ENCODE results near the gene GNG5. TPM values are rescaled to one million over a fixed set of nuclear protein-coding genes. Genes with fewer than 3 reads are reported as not detected.

GNG5 gene
- total RNA-seq, 1 donor from 2014 or later: 112 TPM

DNA sequence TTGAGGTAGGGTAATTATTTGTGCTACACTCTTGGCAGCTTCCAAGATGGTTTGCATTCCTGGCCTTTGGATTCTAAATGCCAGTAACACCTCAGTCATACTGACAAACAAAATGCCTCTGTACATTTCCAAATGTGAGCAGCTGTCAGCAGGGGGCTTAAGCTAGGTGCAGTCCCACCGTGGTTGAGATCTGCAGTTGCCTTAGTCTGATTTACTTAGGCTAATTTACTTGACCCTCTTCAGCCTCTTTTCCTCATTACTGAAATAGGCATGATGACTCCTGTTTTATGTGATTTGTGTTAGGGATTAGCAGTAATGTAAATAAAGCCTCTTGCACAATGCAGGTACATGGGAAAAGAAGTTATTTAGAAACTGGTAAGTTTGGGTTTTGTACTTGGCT, 13.7 kb downstream of the GNG5 start:
- no peak for TF ChIP-seq CTCF (IDR thresholded peaks at IDR 0.05)
- no peaks in the 10 kb centered on the region for H3K27me3 Mint-ChIP-seq (ENCODE audit: low read depth)
- H3K27ac Mint-ChIP-seq (ENCODE audit: unreplicated experiment): no peak overlapping the region
- no peaks in the 10 kb centered on the region for H3K9me3 Mint-ChIP-seq (ENCODE audit: low read depth)
- no peak for DNase-seq (ENCODE audit: low spot score)
- peaks cover 20% of the 10 kb centered on the region for H3K36me3 Mint-ChIP-seq (ENCODE audit: low read depth)
- H3K4me3 Mint-ChIP-seq (ENCODE audit: unreplicated experiment): no peak overlapping the region
- no peaks in the 10 kb centered on the region for H3K4me1 Mint-ChIP-seq (ENCODE audit: low read depth)

- Mint-ChIP-seq H3K27ac (ENCODE audit: unreplicated experiment) (no peak overlapping the region), H3K36me3 (ENCODE audit: low read depth) (peaks cover 18% of the 10 kb centered on the region), H3K9me3 (ENCODE audit: low read depth) (peaks cover 3% of the 10 kb centered on the region), H3K27me3 (ENCODE audit: low read depth) (no peaks in the 10 kb centered on the region), H3K4me3 (ENCODE audit: unreplicated experiment) (no peak overlapping the region), H3K4me1 (ENCODE audit: low read depth) (no peaks in the 10 kb centered on the region)
- DNase-seq (ENCODE audit: low spot score): no peak
- TF ChIP-seq CTCF (IDR thresholded peaks at IDR 0.05): no peak
Observed at GRCh38 chr1:84489766-84490165, 16.6 kb downstream of the GNG5 start.

GRCh38 chr1:84488107-84488506, 18.3 kb downstream of the GNG5 start:
- DNase-seq (ENCODE audit: low spot score): no peak
- Mint-ChIP-seq H3K36me3 (ENCODE audit: low read depth) (peaks cover 22% of the 10 kb centered on the region), H3K27me3 (ENCODE audit: low read depth) (no peaks in the 10 kb centered on the region), H3K9me3 (ENCODE audit: low read depth) (peaks cover 3% of the 10 kb centered on the region), H3K4me3 (ENCODE audit: unreplicated experiment) (no peak overlapping the region), H3K4me1 (ENCODE audit: low read depth) (no peaks in the 10 kb centered on the region), H3K27ac (ENCODE audit: unreplicated experiment) (no peak overlapping the region)
- TF ChIP-seq CTCF (IDR thresholded peaks at IDR 0.05): no peak

- Mint-ChIP-seq H3K27me3 (ENCODE audit: low read depth) (peaks cover 10% of the 10 kb centered on the region), H3K4me1 (ENCODE audit: low read depth) (peaks cover 27% of the 10 kb centered on the region), H3K36me3 (ENCODE audit: low read depth) (peaks cover 23% of the 10 kb centered on the region), H3K27ac (ENCODE audit: unreplicated experiment) (no peak overlapping the region), H3K9me3 (ENCODE audit: low read depth) (peaks cover 12% of the 10 kb centered on the region), H3K4me3 (ENCODE audit: unreplicated experiment) (no peak overlapping the region)
- DNase-seq (ENCODE audit: low spot score): no peak
- no peak for TF ChIP-seq CTCF (IDR thresholded peaks at IDR 0.05)
Observed at GRCh38 chr1:84481317-84481716, 25.1 kb downstream of the GNG5 start.

- no peak for TF ChIP-seq CTCF (IDR thresholded peaks at IDR 0.05)
- DNase-seq (ENCODE audit: low spot score): no peak
- H3K4me1 Mint-ChIP-seq (ENCODE audit: low read depth): peaks cover 27% of the 10 kb centered on the region
- H3K36me3 Mint-ChIP-seq (ENCODE audit: low read depth): peaks cover 18% of the 10 kb centered on the region
- peaks cover 14% of the 10 kb centered on the region for H3K27me3 Mint-ChIP-seq (ENCODE audit: low read depth)
- no peak overlapping the region for H3K27ac Mint-ChIP-seq (ENCODE audit: unreplicated experiment)
- H3K9me3 Mint-ChIP-seq (ENCODE audit: low read depth): peaks cover 9% of the 10 kb centered on the region
- H3K4me3 Mint-ChIP-seq (ENCODE audit: unreplicated experiment): no peak overlapping the region
Observed at GRCh38 chr1:84480650-84481049, 25.7 kb downstream of the GNG5 start.

Data from chondrocyte (in vitro differentiated cells).